Liver (tissue), 9 donors: Measurements from ENCODE around the gene MT2A. TPM values are rescaled to one million over a fixed set of nuclear protein-coding genes. Genes with fewer than 3 reads are reported as not detected.

Experiments
- DNase-seq: peaks from one replicate; pipeline ENCODE4 v3.0.0-alpha.2; 2017; ENCODE audit warnings: low spot score
- H3K27ac ChIP-seq, 2 donors: one replicate each; pipeline ENCODE4 v1.7.0; 2013; ENCODE audit warnings: inconsistent platforms in 2 of 2, low read length in 2 of 2, control low read depth in 1 of 2, low read depth in 1 of 2, mild to moderate bottlenecking in 1 of 2
- H3K27me3 ChIP-seq, 4 donors: one replicate each; pipeline versions ENCODE4 v1.6.1 to v1.7.0; 2013; ENCODE audit warnings: low read length in 3 of 4, inconsistent platforms in 1 of 4, mild to moderate bottlenecking in 1 of 4, moderate library complexity in 1 of 4; ENCODE audit not compliant: control insufficient read depth in 4 of 4, insufficient read depth in 4 of 4
- H3K36me3 ChIP-seq, 4 donors: one replicate each; pipeline versions ENCODE4 v1.6.1 to v1.7.0; 2013; ENCODE audit warnings: low read length in 3 of 4, mild to moderate bottlenecking in 3 of 4, low read depth in 1 of 4, moderate library complexity in 1 of 4; ENCODE audit not compliant: control insufficient read depth in 4 of 4, insufficient read depth in 3 of 4
- H3K4me1 ChIP-seq, 4 donors: one replicate each; pipeline versions ENCODE4 v1.6.1 to v1.7.0; 2013; ENCODE audit warnings: low read length in 3 of 4, mild to moderate bottlenecking in 3 of 4, moderate library complexity in 1 of 4; ENCODE audit not compliant: control insufficient read depth in 4 of 4, insufficient read depth in 4 of 4
- H3K4me3 ChIP-seq, 3 donors: one replicate each; pipeline versions ENCODE4 v1.6.1 to v1.7.0; 2013; ENCODE audit warnings: low read length in 3 of 3, control low read depth in 1 of 3, low read depth in 1 of 3, mild to moderate bottlenecking in 1 of 3
- H3K9ac ChIP-seq, 2 donors: one replicate each; pipeline ENCODE4 v1.7.0; 2013; ENCODE audit warnings: low read length in 2 of 2, mild to moderate bottlenecking in 2 of 2, moderate library complexity in 2 of 2, control low read depth in 1 of 2, low read depth in 1 of 2
- H3K9me3 ChIP-seq, 4 donors: one replicate each; pipeline versions ENCODE4 v1.6.1 to v1.7.0; 2013; ENCODE audit warnings: low read length in 3 of 4; ENCODE audit not compliant: control insufficient read depth in 4 of 4
- CTCF ChIP-seq: fragments of 150-350 bp; IDR thresholded peaks from 2 replicates; pipeline ENCODE4 v1.5.1; 2017; ENCODE audit warnings: improper control_type of control experiment, low read depth, low read length; ENCODE audit not compliant: missing input control
- FOXA1 ChIP-seq: IDR thresholded peaks from 2 replicates; pipeline ENCODE4 v1.6.1; 2016; ENCODE audit warnings: antibody characterized with exemption
- HNF4A ChIP-seq, 2 donors: conservative IDR thresholded peaks; 2 replicates each; pipeline ENCODE4 v1.6.1; 2016; ENCODE audit warnings: antibody characterized with exemption in 2 of 2, mild to moderate bottlenecking in 2 of 2
- HNF4G ChIP-seq: IDR thresholded peaks from 2 replicates; pipeline ENCODE4 v1.6.1; 2016; ENCODE audit warnings: antibody characterized with exemption
- MAX ChIP-seq: IDR thresholded peaks from 2 replicates; pipeline ENCODE4 v1.6.1; 2016; ENCODE audit warnings: antibody characterized with exemption
- NR2F2 ChIP-seq: IDR thresholded peaks from 2 replicates; pipeline ENCODE4 v1.6.1; 2016; ENCODE audit warnings: antibody characterized with exemption
- RAD21 ChIP-seq, 2 donors: IDR thresholded peaks; 2 replicates each; pipeline ENCODE4 v1.6.1; 2016; ENCODE audit warnings: antibody characterized with exemption in 2 of 2, mild to moderate bottlenecking in 2 of 2
- REST ChIP-seq: IDR thresholded peaks from 2 replicates; pipeline ENCODE4 v1.6.1; 2016; ENCODE audit warnings: antibody characterized with exemption, mild to moderate bottlenecking
- RXRA ChIP-seq, 2 donors: IDR thresholded peaks; 2 replicates each; pipeline ENCODE4 v1.6.1; 2017 to 2018; ENCODE audit warnings: antibody characterized with exemption in 2 of 2, mild to moderate bottlenecking in 1 of 2
- SP1 ChIP-seq: IDR thresholded peaks from 2 replicates; pipeline ENCODE4 v1.6.1; 2018; ENCODE audit warnings: antibody characterized with exemption, mild to moderate bottlenecking
- TAF1 ChIP-seq: conservative IDR thresholded peaks from 2 replicates; pipeline ENCODE4 v1.6.1; 2016; ENCODE audit warnings: antibody characterized with exemption, mild to moderate bottlenecking
- ZBTB33 ChIP-seq: IDR thresholded peaks from 2 replicates; pipeline ENCODE4 v1.6.1; 2016; ENCODE audit warnings: antibody characterized with exemption
- WGBS: extraction: QIAGEN DNeasy Blood & Tissue Kit; methylation state at CpG from one replicate; pipeline ENCODE4 v1.1.7; 2013; 5-methylcytosine and 5-hydroxymethylcytosine counted together
- polyA plus RNA-seq, 2 donors: library from polyadenylated mRNA; stranded (reverse) in 1 of 2; unstranded in 1 of 2; fragments of 200-250 nt in 1 of 2; fragments of >200 nt in 1 of 2; fragmentation: Nextera tagmentation in 1 of 2; extraction: Ambion mirVana in 1 of 2; gene quantifications; one replicate each; pipeline versions ENCODE4 v1.2.1 to v1.2.3, GENCODE V29; 2013 to 2015
- total RNA-seq, 2 donors: library from RNA; depleted of rRNA; stranded (reverse); fragments of >200 nt; gene quantifications; one replicate each; pipeline ENCODE4 v1.2.3, GENCODE V29; 2014
- donor health status: healthy.
- donor health status: healthy.
- donor health status: healthy.
- donor health status: healthy.
- donor health status: healthy.

MT2A gene
- total and polyA plus RNA-seq, 4 donors = 45.8 to 5,206 (median 2,233) TPM

GRCh38 chr16:56628486-56629350 lies 20.3 kb downstream of the MT2A start:
- Histone ChIP-seq H3K36me3 (peaks cover 0 to 3% (median 0%) of the 10 kb centered on the region in 4 donors), H3K27ac (peak overlapping the region; percentile 52 to 83), H3K9ac (no peak overlapping the region), H3K9me3 (no peaks in the 10 kb centered on the region), H3K27me3 (no peaks in the 10 kb centered on the region), H3K4me1 (peaks cover 0 to 26% (median 7%) of the 10 kb centered on the region in 4 donors), H3K4me3 (no peak overlapping the region)
- no peak for DNase-seq
- WGBS = 59% methylated on average over 9 of the region's 9 CpGs
- TF ChIP-seq RXRA (IDR thresholded peaks at IDR 0.05) (peak in 1 of 2 donors; percentile 30), MAX (no peak), NR2F2 (peak; percentile 19)

GRCh38 chr16:56629531-56629930 lies 21.1 kb downstream of the MT2A start:
- no peak for DNase-seq
- TF ChIP-seq NR2F2 (no peak), MAX (no peak), FOXA1 (no peak), HNF4A (conservative IDR thresholded peaks at IDR 0.05) (no peak), RAD21 (IDR thresholded peaks at IDR 0.05) (no peak), SP1 (no peak), CTCF (no peak), TAF1 (no peak), ZBTB33 (no peak), HNF4G (no peak), REST (no peak), RXRA (IDR thresholded peaks at IDR 0.05) (no peak)
- Histone ChIP-seq H3K9me3 (no peaks in the 10 kb centered on the region), H3K36me3 (peaks cover 0 to 3% (median 0%) of the 10 kb centered on the region in 4 donors), H3K4me1 (peaks cover 0 to 24% (median 7%) of the 10 kb centered on the region in 4 donors), H3K27me3 (no peaks in the 10 kb centered on the region), H3K27ac (peak overlapping the region; percentile 52 to 83), H3K9ac (no peak overlapping the region), H3K4me3 (no peak overlapping the region)
- 85% methylated on average over 3 of the region's 3 CpGs for WGBS
